ENCODE measurements around the gene SNX5. TPM values are rescaled to one million over a fixed set of nuclear protein-coding genes. Genes with fewer than 3 reads are reported as not detected.

The SNX5 gene
- total and polyA plus RNA-seq, 10 of the 15 experiments (the other 5 are each of a cell fraction or from before 2014, with no cell fraction given): 92.9 to 316 (median 245) TPM

DNA sequence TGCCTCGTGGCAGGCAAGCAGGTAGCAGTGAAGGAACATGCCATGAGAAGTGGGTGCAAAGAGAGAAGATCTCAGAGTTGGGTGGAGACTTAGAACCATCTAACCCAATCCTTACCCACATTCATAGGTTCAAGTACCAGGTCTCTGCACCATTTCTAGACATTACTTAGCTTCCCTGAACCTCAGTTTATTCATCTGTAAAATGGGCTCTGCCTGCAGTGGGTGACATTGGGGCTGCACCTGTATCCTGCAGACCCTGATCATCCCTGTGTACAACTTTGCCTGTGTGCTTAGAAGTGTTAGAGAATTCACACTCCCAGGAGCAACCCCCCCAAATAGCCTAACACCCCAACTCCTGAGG, 42.7 kb downstream of the SNX5 start (continued):
- TF ChIP-seq FOXK2 (IDR thresholded peaks at IDR 0.05) (no peak), MTA3 (IDR thresholded peaks at IDR 0.05; ENCODE audit: borderline replicate concordance, low read length) (no peak), RCOR1 (conservative IDR thresholded peaks at IDR 0.05; ENCODE audit: low read depth, low read length) (no peak), ZZZ3 (IDR thresholded peaks at IDR 0.05; ENCODE audit: control insufficient read depth, insufficient read length, low read depth) (no peak), RFX5 (IDR thresholded peaks at IDR 0.05; ENCODE audit: low read depth, low read length) (no peak), HDGF (IDR thresholded peaks at IDR 0.05) (no peak), SIN3A (IDR thresholded peaks at IDR 0.05; ENCODE audit: low read depth, low read length) (no peak)
- TF ChIP-seq, protein P1, sequence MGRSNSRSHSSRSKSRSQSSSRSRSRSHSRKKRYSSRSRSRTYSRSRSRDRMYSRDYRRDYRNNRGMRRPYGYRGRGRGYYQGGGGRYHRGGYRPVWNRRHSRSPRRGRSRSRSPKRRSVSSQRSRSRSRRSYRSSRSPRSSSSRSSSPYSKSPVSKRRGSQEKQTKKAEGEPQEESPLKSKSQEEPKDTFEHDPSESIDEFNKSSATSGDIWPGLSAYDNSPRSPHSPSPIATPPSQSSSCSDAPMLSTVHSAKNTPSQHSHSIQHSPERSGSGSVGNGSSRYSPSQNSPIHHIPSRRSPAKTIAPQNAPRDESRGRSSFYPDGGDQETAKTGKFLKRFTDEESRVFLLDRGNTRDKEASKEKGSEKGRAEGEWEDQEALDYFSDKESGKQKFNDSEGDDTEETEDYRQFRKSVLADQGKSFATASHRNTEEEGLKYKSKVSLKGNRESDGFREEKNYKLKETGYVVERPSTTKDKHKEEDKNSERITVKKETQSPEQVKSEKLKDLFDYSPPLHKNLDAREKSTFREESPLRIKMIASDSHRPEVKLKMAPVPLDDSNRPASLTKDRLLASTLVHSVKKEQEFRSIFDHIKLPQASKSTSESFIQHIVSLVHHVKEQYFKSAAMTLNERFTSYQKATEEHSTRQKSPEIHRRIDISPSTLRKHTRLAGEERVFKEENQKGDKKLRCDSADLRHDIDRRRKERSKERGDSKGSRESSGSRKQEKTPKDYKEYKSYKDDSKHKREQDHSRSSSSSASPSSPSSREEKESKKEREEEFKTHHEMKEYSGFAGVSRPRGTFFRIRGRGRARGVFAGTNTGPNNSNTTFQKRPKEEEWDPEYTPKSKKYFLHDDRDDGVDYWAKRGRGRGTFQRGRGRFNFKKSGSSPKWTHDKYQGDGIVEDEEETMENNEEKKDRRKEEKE (IDR thresholded peaks at IDR 0.05): no peak
- TF ChIP-seq, protein P2, sequence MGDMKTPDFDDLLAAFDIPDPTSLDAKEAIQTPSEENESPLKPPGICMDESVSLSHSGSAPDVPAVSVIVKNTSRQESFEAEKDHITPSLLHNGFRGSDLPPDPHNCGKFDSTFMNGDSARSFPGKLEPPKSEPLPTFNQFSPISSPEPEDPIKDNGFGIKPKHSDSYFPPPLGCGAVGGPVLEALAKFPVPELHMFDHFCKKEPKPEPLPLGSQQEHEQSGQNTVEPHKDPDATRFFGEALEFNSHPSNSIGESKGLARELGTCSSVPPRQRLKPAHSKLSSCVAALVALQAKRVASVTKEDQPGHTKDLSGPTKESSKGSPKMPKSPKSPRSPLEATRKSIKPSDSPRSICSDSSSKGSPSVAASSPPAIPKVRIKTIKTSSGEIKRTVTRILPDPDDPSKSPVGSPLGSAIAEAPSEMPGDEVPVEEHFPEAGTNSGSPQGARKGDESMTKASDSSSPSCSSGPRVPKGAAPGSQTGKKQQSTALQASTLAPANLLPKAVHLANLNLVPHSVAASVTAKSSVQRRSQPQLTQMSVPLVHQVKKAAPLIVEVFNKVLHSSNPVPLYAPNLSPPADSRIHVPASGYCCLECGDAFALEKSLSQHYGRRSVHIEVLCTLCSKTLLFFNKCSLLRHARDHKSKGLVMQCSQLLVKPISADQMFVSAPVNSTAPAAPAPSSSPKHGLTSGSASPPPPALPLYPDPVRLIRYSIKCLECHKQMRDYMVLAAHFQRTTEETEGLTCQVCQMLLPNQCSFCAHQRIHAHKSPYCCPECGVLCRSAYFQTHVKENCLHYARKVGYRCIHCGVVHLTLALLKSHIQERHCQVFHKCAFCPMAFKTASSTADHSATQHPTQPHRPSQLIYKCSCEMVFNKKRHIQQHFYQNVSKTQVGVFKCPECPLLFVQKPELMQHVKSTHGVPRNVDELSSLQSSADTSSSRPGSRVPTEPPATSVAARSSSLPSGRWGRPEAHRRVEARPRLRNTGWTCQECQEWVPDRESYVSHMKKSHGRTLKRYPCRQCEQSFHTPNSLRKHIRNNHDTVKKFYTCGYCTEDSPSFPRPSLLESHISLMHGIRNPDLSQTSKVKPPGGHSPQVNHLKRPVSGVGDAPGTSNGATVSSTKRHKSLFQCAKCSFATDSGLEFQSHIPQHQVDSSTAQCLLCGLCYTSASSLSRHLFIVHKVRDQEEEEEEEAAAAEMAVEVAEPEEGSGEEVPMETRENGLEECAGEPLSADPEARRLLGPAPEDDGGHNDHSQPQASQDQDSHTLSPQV (IDR thresholded peaks at IDR 0.05): no peak
